ENCODE measurements around the gene ZNF91. TPM values are rescaled to one million over a fixed set of nuclear protein-coding genes. Genes with fewer than 3 reads are reported as not detected.

The ZNF91 gene
- total RNA-seq, result 8.0 and 16.8 TPM in 2 replicates

DNA sequence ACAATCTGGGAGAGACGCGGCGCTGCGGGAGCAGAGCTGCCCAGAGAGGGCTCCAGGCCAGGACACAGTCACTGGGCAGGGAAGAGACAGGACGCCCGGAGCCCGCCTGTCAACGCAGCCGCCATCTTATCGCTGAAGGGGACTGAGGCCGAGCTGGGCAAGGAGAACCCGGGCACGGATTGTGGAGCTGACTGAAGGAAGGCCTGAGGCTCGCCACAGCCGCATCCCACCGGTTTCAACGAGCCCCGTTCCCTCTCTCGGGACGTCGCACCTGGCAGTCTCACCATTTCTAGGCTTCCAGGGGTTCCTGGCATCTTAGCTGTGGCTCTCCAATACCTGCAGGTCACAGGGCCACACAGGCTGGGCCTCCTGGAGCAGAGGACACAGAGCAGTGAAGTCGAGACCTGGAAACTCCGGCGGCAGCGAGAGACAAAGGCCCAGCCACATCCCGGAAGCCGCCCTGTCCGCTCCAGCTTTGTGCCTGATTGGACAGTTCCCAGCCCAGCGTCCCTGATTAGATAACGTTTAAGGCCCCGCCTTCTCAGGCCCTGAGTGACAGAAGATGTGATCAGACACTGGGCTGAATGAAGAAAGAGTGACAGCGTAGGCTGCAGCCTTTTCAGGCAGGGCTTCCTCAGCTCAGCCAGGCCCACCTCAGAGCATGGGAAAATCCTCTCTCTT lies at the start of gene ZNF91:
ZNF91 (minus strand) TSS at position 431 of the 681 bp plus-strand sequence; CDS start at position 314, 117 bp downstream.

Other genes with a start within 250 kb of the ZNF91 start
- 4.8 and 10.9 TPM in 2 replicates for gene ZNF724, start 145.1 kb downstream of the ZNF91 start, total RNA-seq

Data from epithelial cell of alveolus of lung (primary cell).